Measurements from ENCODE around the gene CD24. TPM values are rescaled to one million over a fixed set of nuclear protein-coding genes. Genes with fewer than 3 reads are reported as not detected.

Gene CD24
- total RNA-seq, 3 donors from 2014 or later (not counting 1 experiment from before 2014, with no cell fraction given), result 0.77 to 1.4 (median 1.2) TPM

GRCh38 chr6:106966671-106967640, 7.6 kb downstream of the CD24 start:
- Mint-ChIP-seq H3K36me3 (no peaks in the 10 kb centered on the region), H3K4me1 (no peaks in the 10 kb centered on the region), H3K4me3 (no peak overlapping the region), H3K9me3 (no peaks in the 10 kb centered on the region), H3K27me3 (ENCODE audit: low read depth in 2 of 2) (peaks cover 13 to 23% of the 10 kb centered on the region in 2 donors), H3K27ac (no peak overlapping the region)
- Histone ChIP-seq H3K4me3 (ENCODE audit: low read length) (no peak overlapping the region), H3K9me3 (ENCODE audit: control insufficient read depth, insufficient read depth, low read length) (no peaks in the 10 kb centered on the region), H3K36me3 (ENCODE audit: control insufficient read depth, insufficient read depth, low read length) (no peaks in the 10 kb centered on the region), H3K27ac (ENCODE audit: low read length) (no peak overlapping the region), H3K27me3 (ENCODE audit: control insufficient read depth, insufficient read depth, low read length) (no peaks in the 10 kb centered on the region), H3K4me1 (ENCODE audit: control insufficient read depth, insufficient read depth, low read length) (no peaks in the 10 kb centered on the region)
- no peak for TF ChIP-seq CTCF (IDR thresholded peaks at IDR 0.05)
- DNase-seq, result no peak
- WGBS (ENCODE audit: insufficient coverage), result 87% methylated on average over 9 of the region's 9 CpGs
- intact Hi-C loops (cut with micrococcal nuclease), result no loop called here
- no peak for ATAC-seq

GRCh38 chr6:106966229-106966628, 8.3 kb downstream of the CD24 start:
- Mint-ChIP-seq H3K36me3 (no peaks in the 10 kb centered on the region), H3K27me3 (ENCODE audit: low read depth in 2 of 2) (peaks cover 11 to 17% of the 10 kb centered on the region in 2 donors), H3K9me3 (no peaks in the 10 kb centered on the region), H3K27ac (no peak overlapping the region), H3K4me1 (no peaks in the 10 kb centered on the region), H3K4me3 (no peak overlapping the region)
- no peaks in the 10 kb centered on the region for H3K36me3 ChIP-seq (ENCODE audit: control insufficient read depth, insufficient read depth, low read length)
- DNase-seq, result no peak
- intact Hi-C loops (cut with micrococcal nuclease), result no loop called here
- no peak overlapping the region for H3K27ac ChIP-seq (ENCODE audit: low read length)
- H3K9me3 ChIP-seq (ENCODE audit: control insufficient read depth, insufficient read depth, low read length), result no peaks in the 10 kb centered on the region
- H3K4me1 ChIP-seq (ENCODE audit: control insufficient read depth, insufficient read depth, low read length), result no peaks in the 10 kb centered on the region
- no peak overlapping the region for H3K4me3 ChIP-seq (ENCODE audit: low read length)
- WGBS (ENCODE audit: insufficient coverage), result 80% methylated on average over 1 of the region's 1 CpG
- no peak for ATAC-seq
- TF ChIP-seq CTCF (IDR thresholded peaks at IDR 0.05), result no peak
- no peaks in the 10 kb centered on the region for H3K27me3 ChIP-seq (ENCODE audit: control insufficient read depth, insufficient read depth, low read length)

GRCh38 chr6:106964954-106965353, 9.6 kb downstream of the CD24 start:
- no peaks in the 10 kb centered on the region for H3K4me1 Mint-ChIP-seq
- no peak overlapping the region for H3K4me3 Mint-ChIP-seq
- Histone ChIP-seq H3K27ac (ENCODE audit: low read length) (no peak overlapping the region), H3K36me3 (ENCODE audit: control insufficient read depth, insufficient read depth, low read length) (no peaks in the 10 kb centered on the region), H3K9me3 (ENCODE audit: control insufficient read depth, insufficient read depth, low read length) (no peaks in the 10 kb centered on the region), H3K4me1 (ENCODE audit: control insufficient read depth, insufficient read depth, low read length) (no peaks in the 10 kb centered on the region), H3K4me3 (ENCODE audit: low read length) (no peak overlapping the region), H3K27me3 (ENCODE audit: control insufficient read depth, insufficient read depth, low read length) (no peaks in the 10 kb centered on the region)
- WGBS (ENCODE audit: insufficient coverage), result no CpG with 5 or more reads among the region's 1 CpG
- ATAC-seq, result no peak
- TF ChIP-seq CTCF (IDR thresholded peaks at IDR 0.05), result no peak
- H3K36me3 Mint-ChIP-seq, result no peaks in the 10 kb centered on the region
- peaks cover 11 to 17% of the 10 kb centered on the region in 2 donors for H3K27me3 Mint-ChIP-seq (ENCODE audit: low read depth in 2 of 2)
- no peak overlapping the region for H3K27ac Mint-ChIP-seq
- intact Hi-C loops (cut with micrococcal nuclease), result no loop called here
- H3K9me3 Mint-ChIP-seq, result no peaks in the 10 kb centered on the region
- no peak for DNase-seq

Data from natural killer cell (primary cell).